GM18505 (cell line): ENCODE data around the gene KCTD21.

Experiments used
- ATAC-seq: cut with Tn5 transposase; IDR thresholded peaks from one replicate; pipeline ENCODE4 v1.9.1; 2021; ENCODE audit not compliant: unreplicated experiment
- POLR2A ChIP-seq: IDR thresholded peaks from 4 replicates; pipeline ENCODE4 v1.6.1; 2011; ENCODE audit warnings: borderline replicate concordance; ENCODE audit not compliant: insufficient read depth, insufficient read length; ENCODE audit errors: extremely low read depth

KCTD21 gene

DNA sequence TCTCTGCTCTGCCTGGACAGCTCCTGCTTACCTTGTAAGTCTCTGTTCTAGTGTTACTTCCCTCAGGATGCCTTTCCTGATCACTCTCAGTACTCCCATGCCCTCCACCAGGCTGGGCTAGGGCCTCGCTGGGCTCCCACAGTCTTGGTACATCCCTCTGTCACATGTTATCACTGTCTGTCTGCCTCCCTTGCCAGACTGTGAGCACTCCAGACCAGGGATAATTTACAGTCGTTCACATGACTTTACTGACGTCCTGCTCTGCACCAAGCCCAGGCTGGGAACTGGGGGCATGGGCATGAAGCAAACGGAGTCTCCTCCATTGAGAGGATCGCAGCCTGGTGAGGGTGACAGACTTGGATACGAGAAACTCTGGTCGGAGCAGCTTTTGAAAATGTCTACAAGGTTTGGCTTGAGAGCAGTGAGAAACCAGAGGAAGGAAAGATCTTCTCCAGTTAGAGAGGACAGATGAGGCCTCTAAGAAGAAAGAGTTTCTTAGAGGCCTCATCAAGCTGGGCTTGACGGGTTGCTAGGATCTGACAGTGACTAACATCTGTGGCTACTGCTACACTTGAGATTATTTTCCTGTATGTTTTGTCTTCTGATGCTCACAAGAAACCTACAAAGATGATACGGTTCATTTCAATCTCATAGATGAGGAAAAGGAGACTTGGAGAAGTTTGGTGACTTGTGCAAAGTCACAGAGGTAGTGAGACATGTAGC, 12.8 kb upstream of the KCTD21 start:
- ATAC-seq: no peak
- TF ChIP-seq POLR2A: no peak

DNA sequence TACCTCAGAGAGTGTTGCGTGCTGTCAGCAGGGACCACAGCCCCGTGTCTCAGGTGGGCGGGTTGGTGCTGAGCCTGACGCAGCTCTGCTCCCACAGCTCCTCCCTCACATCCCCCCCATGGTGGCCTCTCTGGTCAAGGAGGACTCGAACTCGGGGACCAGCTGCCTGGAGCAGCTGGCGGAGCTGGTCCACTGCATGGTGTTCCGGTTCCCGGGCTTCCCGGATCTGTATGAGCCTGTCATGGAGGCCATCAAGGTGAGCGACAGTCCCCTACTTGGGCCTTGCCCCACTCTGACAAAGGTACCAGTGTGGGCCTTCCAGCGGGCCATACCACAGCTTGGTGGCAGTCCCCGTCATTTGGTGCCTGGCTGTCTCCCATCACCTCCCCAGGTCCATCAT, 12.1 kb upstream of the KCTD21 start:
- ATAC-seq: no peak
- no peak for TF ChIP-seq POLR2A

DNA sequence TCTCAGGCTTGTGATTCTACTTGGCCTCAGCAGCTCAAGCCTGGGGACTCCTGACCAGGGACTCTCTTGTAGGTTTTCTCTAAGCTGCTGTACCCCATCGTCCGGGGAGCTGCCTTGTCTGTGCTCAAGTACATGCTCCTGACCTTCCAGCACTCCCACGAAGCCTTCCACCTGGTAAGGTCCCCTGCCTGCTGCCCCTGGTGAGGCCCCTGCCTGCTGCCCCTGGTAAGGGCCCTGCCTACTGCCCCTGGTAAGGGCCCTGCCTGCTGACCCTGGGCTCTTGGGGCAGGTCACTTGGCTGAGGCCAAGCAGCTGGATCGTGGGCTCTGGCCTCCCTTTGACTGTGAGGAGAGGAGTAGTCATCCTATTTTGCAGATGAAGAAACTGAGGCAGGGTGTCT, 11.6 kb upstream of the KCTD21 start:
- ATAC-seq: no peak
- no peak for TF ChIP-seq POLR2A

DNA sequence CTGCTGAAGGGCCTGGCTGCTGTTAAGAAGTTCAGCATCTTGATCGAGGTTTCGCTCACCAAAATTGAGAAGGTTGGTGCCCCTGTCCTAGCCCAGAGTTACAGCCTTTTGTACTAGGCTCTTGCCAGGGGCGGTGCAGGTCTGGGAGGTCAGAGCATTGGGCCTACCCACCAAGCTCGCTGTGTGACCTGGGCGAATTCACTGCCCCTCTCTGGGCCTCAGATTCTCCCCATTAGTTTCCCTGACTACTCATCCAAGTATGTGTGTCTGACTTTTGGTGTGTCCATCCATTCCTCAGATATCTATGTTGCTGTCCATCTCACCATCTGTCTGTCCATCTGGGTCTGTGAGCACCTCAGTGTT, 11.2 kb upstream of the KCTD21 start:
- no peak for ATAC-seq
- TF ChIP-seq POLR2A: no peak

DNA sequence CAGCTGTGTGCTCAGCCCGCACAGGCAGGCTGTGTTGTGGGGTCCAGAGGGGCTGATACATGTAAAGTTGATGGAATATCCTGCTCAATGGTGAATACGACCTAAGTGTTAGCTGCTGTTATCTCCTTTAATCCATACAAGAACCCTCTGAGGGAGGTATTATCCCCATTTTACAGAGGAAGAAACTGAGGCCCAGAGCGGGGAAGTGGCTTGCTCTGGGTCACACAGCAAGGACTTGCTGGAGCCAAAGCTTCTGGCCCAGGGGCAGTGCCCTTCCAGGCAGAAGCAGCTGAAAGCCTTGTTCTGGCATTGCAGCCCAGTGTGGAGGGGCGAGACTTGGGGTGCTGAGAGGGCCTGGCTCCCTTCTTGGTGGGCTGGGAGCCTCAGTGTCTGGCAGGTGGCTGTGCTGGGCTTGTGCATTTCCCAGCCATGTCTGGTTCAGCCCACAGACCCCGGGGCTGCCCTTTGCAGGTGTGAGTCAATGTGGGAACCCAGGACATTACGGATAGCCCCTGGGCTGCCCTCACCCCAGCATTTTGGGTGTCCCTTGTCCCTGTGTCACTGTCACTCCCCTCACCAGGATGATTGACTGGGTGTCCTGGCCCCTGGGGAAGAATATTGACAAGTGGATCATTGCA, 10.7 kb upstream of the KCTD21 start:
- no peak for TF ChIP-seq POLR2A
- no peak for ATAC-seq

DNA sequence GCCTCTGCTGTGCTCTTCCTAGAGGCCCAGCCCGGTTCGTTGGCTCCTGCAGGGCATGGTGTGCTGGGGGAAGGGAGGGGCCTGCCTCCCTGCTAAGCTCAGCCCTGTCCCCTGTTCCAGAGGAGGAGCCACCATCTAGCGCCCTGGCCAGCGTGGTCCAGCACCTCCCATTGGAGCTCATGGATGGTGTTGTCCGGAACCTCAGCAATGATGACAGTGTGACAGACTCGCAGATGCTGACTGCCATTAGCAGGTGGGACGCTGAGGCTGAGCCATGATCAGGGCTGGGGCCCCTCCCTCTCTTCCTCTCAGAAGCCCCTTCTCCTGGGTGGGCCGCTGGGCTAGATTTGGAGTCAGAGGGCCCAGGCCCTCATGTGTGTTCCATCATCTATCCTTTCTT, 9.4 kb upstream of the KCTD21 start:
- TF ChIP-seq POLR2A: no peak
- no peak for ATAC-seq

DNA sequence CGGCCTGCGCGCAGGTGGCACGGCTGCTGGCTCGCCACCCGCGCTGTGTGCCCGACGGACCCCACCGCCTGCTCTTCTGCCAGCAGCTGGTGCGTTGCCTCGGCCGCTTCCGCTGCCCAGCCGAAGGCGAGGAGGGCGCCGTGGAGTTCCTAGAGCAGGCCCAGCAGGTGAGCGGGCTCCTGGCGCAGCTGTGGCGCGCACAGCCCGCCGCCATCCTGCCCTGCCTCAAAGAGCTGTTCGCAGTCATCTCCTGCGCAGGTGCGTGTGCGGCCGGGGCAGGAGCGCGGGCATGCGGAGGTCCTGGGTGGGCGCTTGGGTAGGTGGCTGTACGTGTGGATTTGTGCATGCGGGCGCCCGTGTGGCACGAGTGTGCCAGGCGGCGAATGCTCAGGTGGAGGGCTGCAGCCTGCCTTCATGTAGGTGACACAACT, 8.2 kb upstream of the KCTD21 start:
- no peak for ATAC-seq
- TF ChIP-seq POLR2A: no peak

DNA sequence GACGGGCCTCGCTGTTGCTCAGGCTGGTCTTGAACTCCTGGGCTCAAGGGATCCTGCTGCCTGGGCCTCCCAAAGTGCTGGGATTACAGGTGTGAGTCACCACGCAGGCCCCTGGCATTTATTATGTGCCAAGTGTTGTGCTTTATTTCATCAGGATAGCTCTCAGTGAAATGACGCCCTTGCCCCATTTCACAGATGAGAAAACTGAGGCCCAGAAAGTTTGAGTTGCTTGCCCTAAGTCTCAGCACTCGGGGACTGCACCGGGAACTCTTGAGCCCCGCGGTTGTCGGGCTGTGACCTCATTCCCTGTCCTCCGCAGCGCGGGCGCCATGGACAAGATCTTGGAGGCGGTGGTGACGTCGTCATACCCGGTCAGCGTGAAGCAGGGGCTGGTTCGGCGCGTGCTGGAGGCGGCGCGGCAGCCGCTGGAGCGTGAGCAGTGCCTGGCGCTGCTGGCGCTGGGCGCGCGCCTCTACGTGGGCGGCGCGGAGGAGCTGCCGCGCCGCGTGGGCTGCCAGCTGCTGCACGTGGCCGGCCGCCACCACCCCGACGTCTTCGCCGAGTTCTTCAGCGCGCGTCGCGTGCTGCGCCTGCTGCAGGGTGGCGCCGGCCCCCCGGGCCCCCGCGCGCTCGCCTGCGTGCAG, 7.6 kb upstream of the KCTD21 start:
- no peak for ATAC-seq
- no peak for TF ChIP-seq POLR2A

DNA sequence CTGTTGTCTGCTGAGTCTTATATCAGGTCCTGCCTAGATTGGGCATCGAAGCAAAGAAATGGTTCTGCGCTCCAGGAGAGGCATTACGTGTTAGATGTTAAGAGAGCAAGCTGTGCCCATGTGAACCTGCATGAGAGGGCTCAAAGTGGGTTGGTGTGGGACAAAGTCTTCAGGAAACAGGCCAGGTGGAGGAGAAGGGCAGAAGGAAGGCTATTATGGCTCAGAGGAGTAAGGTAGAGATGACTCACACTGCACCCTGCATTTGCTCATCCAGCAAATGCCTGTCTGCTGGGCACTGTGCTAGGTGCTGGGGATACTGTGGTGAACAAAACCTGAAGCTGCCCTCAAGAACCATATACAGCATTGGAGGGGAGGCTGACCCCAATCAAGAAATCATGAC, 6.1 kb upstream of the KCTD21 start:
- no peak for TF ChIP-seq POLR2A
- ATAC-seq: no peak

DNA sequence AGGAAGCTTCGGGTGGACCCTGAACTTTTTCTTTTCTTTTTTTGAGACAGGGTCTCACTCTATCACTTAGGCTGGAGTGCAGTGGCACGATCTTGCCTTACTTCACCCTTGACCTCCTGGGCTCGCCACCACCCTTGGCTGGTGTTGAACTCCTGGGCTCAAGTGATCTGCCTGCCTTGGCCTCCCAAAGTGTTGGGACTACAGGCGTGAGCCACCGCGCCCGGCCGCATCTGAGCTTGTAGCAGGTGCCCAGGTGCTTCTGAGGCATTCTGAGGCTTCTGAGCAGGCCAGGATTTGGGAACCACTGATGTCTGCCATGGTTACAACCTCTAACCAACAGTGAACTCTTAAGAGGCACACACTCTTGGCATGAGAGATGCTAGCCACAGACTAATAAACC, 5.4 kb upstream of the KCTD21 start:
- TF ChIP-seq POLR2A: no peak
- ATAC-seq: no peak

DNA sequence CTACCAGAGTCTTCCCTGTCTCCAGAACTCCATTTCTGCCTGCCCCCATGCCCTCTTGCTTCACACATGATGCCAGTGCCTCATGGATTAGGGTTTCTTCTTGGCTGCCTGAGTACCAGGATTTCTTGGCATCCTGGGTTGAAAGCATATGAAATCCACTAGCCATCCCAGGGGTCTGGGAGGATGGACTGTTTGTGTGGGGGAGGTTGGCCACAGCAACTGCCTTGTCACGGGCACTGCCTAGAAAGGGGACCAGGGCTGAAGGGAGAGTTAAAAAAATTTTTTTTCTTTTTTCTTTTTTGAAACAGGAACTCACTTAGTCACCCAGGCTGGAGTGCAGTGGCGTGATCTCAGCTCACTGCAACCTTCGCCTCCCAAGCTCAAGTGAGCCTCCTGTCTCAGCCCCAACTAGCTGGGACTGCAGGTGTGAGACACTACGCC, 4.5 kb upstream of the KCTD21 start:
- no peak for TF ChIP-seq POLR2A
- no peak for ATAC-seq

DNA sequence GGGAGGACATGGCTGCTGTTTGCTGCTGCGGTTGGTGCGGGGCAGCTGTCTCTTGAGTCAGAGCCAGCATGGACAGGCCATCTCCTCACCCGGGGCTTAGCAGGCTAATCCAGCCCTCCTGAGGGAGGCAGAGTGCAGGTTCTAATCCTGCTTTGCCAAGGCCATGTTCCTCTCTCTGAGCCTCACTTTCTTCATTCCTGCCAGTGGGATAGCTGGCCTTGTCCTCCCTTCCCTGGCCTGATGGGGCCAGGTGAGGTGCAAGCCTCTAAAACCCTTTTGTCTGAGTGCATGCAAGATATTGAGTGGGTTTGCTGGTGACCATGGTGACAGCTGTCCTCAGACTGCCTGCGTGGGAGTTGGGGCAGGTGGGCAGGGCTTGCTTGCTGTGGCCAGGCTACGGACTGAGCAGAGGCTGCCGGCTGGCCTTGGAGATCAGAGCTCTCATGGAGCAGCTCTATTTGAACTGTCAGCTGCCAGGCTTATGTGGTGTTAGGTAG, 3.8 kb upstream of the KCTD21 start:
- no peak for ATAC-seq
- TF ChIP-seq POLR2A: no peak

DNA sequence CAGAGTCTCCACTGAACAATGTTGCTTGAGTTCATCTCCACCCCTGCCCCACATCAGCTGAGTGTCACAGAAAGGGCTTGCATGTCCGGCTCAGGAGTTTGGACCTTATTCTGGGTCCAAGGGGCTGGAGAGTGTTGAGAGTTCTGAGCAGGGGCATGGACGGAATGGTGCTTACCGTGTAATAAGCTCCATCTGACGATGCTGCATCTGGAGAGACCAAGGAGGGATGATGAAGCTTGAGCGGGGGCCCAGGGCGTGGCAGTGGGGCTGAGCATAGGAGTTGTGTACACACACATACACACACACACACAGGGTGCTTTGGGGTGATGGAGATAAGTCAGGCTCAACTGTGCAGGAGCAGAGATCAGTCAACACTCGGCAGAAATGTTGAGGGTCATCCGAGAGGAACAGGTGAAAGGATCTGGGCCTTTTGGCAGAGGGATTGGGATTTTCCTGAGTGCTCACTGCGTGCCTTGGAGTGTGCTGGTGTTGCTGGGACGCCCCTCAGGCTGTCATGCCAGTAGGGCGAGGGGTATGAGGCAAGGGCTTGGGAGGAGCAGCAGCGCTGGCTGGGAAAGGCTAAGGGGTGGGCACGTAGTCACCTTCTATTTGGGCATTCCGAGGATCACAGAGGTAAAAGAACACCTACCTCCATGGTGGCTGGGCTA, 2.6 kb upstream of the KCTD21 start:
- no peak for TF ChIP-seq POLR2A
- ATAC-seq: no peak
